Subcutaneous abdominal adipose tissue (tissue), 5 donors: ENCODE data around the gene TMEM238.

Experiments
- H3K27ac ChIP-seq: one replicate; pipeline ENCODE4 v1.7.0; 2013; ENCODE audit warnings: low read depth, mild to moderate bottlenecking, inconsistent platforms, low read length, moderate library complexity
- H3K27me3 ChIP-seq, 5 donors: one replicate each; pipeline ENCODE4 v1.7.0; 2013; ENCODE audit warnings: low read length in 5 of 5, inconsistent platforms in 1 of 5; ENCODE audit not compliant: control insufficient read depth in 5 of 5, insufficient read depth in 4 of 5
- H3K36me3 ChIP-seq, 5 donors: one replicate each; pipeline ENCODE4 v1.7.0; 2013; ENCODE audit warnings: low read length in 5 of 5; ENCODE audit not compliant: control insufficient read depth in 5 of 5, insufficient read depth in 5 of 5
- H3K4me1 ChIP-seq, 5 donors: one replicate each; pipeline ENCODE4 v1.7.0; 2013; ENCODE audit warnings: low read length in 5 of 5, mild to moderate bottlenecking in 3 of 5, moderate library complexity in 1 of 5; ENCODE audit not compliant: control insufficient read depth in 5 of 5, insufficient read depth in 5 of 5
- H3K4me3 ChIP-seq, 5 donors: one replicate each; pipeline ENCODE4 v1.7.0; 2013; ENCODE audit warnings: low read length in 5 of 5, low read depth in 1 of 5
- H3K9ac ChIP-seq, 5 donors: one replicate each; pipeline ENCODE4 v1.7.0; 2013; ENCODE audit warnings: low read length in 5 of 5, mild to moderate bottlenecking in 4 of 5, moderate library complexity in 3 of 5
- H3K9me3 ChIP-seq, 5 donors: one replicate each; pipeline ENCODE4 v1.7.0; 2013; ENCODE audit warnings: low read length in 5 of 5; ENCODE audit not compliant: control insufficient read depth in 5 of 5
- donor health status: healthy.
- donor health status: healthy.
- donor health status: healthy.
- donor health status: healthy.
- donor health status: healthy.

Gene TMEM238

GRCh38 chr19:55368701-55369563 is 15.2 kb downstream of the TMEM238 start:
- Histone ChIP-seq H3K27ac (no peak overlapping the region), H3K9me3 (no peaks in the 10 kb centered on the region), H3K4me3 (peak overlapping the region in 1 of 5 donors; percentile 3), H3K36me3 (no peaks in the 10 kb centered on the region), H3K4me1 (peaks cover 0 to 14% (median 8%) of the 10 kb centered on the region in 5 donors), H3K27me3 (peaks cover 33 to 58% (median 41%) of the 10 kb centered on the region in 5 donors), H3K9ac (peak overlapping the region in 1 of 5 donors; percentile 20)

GRCh38 chr19:55368106-55368505 is 16.0 kb downstream of the TMEM238 start:
- H3K27ac ChIP-seq: no peak overlapping the region
- H3K9ac ChIP-seq: no peak overlapping the region
- H3K4me3 ChIP-seq: no peak overlapping the region
- H3K9me3 ChIP-seq: no peaks in the 10 kb centered on the region
- H3K27me3 ChIP-seq: peaks cover 32 to 51% (median 36%) of the 10 kb centered on the region in 5 donors
- H3K4me1 ChIP-seq: peaks cover 0 to 12% (median 8%) of the 10 kb centered on the region in 5 donors
- H3K36me3 ChIP-seq: no peaks in the 10 kb centered on the region

- Histone ChIP-seq H3K4me1 (peaks cover 0 to 12% (median 8%) of the 10 kb centered on the region in 5 donors), H3K27ac (no peak overlapping the region), H3K9me3 (no peaks in the 10 kb centered on the region), H3K27me3 (peaks cover 21 to 40% (median 27%) of the 10 kb centered on the region in 5 donors), H3K9ac (no peak overlapping the region), H3K4me3 (no peak overlapping the region), H3K36me3 (no peaks in the 10 kb centered on the region)
Observed at GRCh38 chr19:55366790-55367189, 17.3 kb downstream of the TMEM238 start.

- Histone ChIP-seq H3K4me1 (peaks cover 0 to 12% (median 8%) of the 10 kb centered on the region in 5 donors), H3K27ac (no peak overlapping the region), H3K27me3 (peaks cover 20 to 35% (median 25%) of the 10 kb centered on the region in 5 donors), H3K4me3 (no peak overlapping the region), H3K9ac (no peak overlapping the region), H3K9me3 (no peaks in the 10 kb centered on the region), H3K36me3 (no peaks in the 10 kb centered on the region)
Observed at GRCh38 chr19:55365964-55366363, 18.1 kb downstream of the TMEM238 start.

- H3K9me3 ChIP-seq: no peaks in the 10 kb centered on the region
- H3K4me1 ChIP-seq: peaks cover 0 to 12% (median 8%) of the 10 kb centered on the region in 5 donors
- H3K36me3 ChIP-seq: no peaks in the 10 kb centered on the region
- H3K27me3 ChIP-seq: peaks cover 16 to 30% (median 20%) of the 10 kb centered on the region in 5 donors
- H3K4me3 ChIP-seq: no peak overlapping the region
- H3K9ac ChIP-seq: no peak overlapping the region
- no peak overlapping the region for H3K27ac ChIP-seq
Observed at GRCh38 chr19:55365245-55365644, 18.8 kb downstream of the TMEM238 start.

- no peak within 1 kb of the TSS for H3K27ac ChIP-seq
- peaks cover 3 to 13% (median 5%) of the 10 kb centered on the region in 5 donors for H3K27me3 ChIP-seq
- H3K4me3 ChIP-seq: no peak within 1 kb of the TSS
- no peaks in the 10 kb centered on the region for H3K36me3 ChIP-seq
- H3K9ac ChIP-seq: no peak within 1 kb of the TSS
- H3K9me3 ChIP-seq: no peaks in the 10 kb centered on the region
- no peaks in the 10 kb centered on the region for H3K4me1 ChIP-seq
Observed at GRCh38 chr19:55362990-55363716, 20.9 kb downstream of the TMEM238 start, which contains the start of gene GARIN5B. GARIN5B (minus strand) TSS chr19:55363260; CDS start chr19:55363066, 194 bp downstream.

- no peaks in the 10 kb centered on the region for H3K4me1 ChIP-seq
- peaks cover 0 to 9% (median 1%) of the 10 kb centered on the region in 5 donors for H3K27me3 ChIP-seq
Observed at GRCh38 chr19:55362174-55362989, 21.7 kb downstream of the TMEM238 start.

GRCh38 chr19:55360902-55361301 is 23.2 kb downstream of the TMEM238 start:
- H3K9ac ChIP-seq: no peak overlapping the region
- H3K4me1 ChIP-seq: no peaks in the 10 kb centered on the region
- H3K27me3 ChIP-seq: peaks cover 0 to 11% (median 6%) of the 10 kb centered on the region in 5 donors
- H3K4me3 ChIP-seq: no peak overlapping the region
- H3K27ac ChIP-seq: no peak overlapping the region
- H3K9me3 ChIP-seq: no peaks in the 10 kb centered on the region
- no peaks in the 10 kb centered on the region for H3K36me3 ChIP-seq

More at GRCh38 chr19:55362174-55362989, 21.7 kb downstream of the TMEM238 start:
- Histone ChIP-seq H3K27ac (no peak overlapping the region), H3K9me3 (no peaks in the 10 kb centered on the region), H3K9ac (no peak overlapping the region), H3K36me3 (no peaks in the 10 kb centered on the region), H3K4me3 (no peak overlapping the region)

GRCh38 chr19:55358943-55359908 is 24.9 kb downstream of the TMEM238 start:
- Histone ChIP-seq H3K4me1 (no peaks in the 10 kb centered on the region), H3K9me3 (no peaks in the 10 kb centered on the region), H3K36me3 (no peaks in the 10 kb centered on the region), H3K9ac (no peak overlapping the region), H3K27ac (no peak overlapping the region), H3K27me3 (peaks cover 0 to 16% (median 13%) of the 10 kb centered on the region in 5 donors), H3K4me3 (no peak overlapping the region)
